GM12874 (cell line): ENCODE data around the gene MLLT3.

Experiments
- CTCF ChIP-seq: IDR thresholded peaks from 2 replicates; pipeline ENCODE4 v1.5.1; 2011; ENCODE audit warnings: low read depth, mild to moderate bottlenecking, control low read depth, low read length, moderate library complexity; ENCODE audit not compliant: insufficient read depth

The MLLT3 gene

GRCh38 chr9:20658677-20659473 lies 36.6 kb upstream of the MLLT3 start:
- TF ChIP-seq CTCF, result no peak

- no peak for TF ChIP-seq CTCF
Measured at GRCh38 chr9:20651939-20652338, 29.6 kb upstream of the MLLT3 start.

DNA sequence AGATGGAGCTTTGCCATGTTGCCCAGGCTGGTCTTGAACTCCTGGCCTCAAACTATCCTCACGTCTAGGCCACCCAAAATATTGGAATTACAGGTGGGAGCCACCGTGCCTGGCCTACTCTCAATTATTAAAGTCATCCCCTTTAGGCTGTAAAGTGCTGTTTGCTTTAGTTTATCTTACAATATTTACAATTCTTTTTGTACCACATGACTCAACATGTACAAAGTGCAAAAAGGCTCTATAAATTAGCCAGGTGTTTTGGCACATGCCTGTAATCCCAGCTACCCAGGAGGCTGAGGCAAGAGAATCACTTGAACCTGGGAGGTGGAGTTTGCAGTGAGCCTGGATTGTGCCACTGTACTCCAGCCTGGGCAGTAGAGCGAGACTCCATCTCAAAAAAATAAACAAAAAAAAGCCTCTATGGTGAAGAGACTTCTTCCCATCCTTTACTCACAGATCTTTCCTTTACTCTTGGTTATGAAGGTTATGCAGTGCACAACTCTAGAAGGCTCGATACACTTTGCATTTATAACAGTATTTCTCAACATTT lies 28.5 kb upstream of the MLLT3 start:
- no peak for TF ChIP-seq CTCF

DNA sequence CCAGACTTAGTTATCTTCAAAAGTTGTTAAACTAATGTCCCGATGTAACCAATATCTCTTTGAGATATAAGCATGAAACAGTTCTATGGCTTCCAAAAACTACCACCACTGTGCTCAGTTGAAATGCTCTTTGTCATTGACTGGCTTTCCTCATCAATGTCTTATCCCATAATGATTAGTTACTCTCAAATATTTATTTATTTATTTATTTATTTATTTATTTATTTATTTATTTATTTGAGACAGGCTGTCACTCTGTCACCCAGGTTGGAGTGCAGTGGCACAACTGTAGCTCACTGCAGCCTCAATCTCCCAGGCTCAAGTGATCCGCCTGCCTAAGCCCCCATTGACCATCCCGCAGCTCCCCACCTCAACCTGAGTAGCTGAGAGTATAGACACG lies 28.0 kb upstream of the MLLT3 start:
- no peak for TF ChIP-seq CTCF

DNA sequence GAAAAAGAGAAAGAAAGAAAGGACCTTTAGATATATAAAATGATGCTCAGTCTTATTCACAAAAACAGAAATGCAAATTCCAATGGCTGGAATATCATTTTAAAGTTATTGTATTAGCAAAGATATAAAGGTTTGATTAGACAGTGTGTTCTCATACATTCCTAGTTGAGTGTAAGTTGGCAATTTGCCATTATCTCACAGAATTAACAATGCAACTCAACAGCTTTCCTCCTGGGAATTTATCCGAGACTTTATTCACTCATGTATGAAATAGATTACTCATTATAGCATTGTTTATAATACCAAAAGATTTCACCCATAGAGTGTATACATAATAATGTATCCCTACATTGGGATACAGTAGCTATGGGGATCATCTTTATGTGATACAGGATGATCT lies 27.1 kb upstream of the MLLT3 start:
- TF ChIP-seq CTCF, result no peak

- TF ChIP-seq CTCF, result no peak
Measured at GRCh38 chr9:20646656-20647055, 24.4 kb upstream of the MLLT3 start.

DNA sequence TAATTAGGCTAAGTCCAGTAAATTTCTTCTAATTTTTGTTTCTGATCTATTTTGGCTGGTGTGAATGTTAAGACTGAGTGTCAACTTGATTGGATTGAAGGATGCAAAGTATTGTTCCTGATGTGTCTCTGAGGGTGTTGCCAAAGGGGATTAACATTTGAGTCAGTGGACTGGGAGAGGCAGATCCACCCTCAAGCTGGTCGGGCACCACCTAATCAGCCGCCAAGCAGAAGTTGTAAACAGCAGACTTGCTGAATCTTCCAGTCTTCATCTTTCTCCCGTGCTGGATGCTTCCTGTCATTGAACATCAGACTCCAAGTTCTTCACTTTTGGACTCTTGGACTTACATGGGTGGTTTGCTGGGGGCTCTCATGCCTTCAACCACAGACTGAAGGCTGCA lies 21.4 kb upstream of the MLLT3 start:
- TF ChIP-seq CTCF, result no peak
